SK-N-SH (cell line): ENCODE measurements around the gene GPRASP2. TPM values are rescaled to one million over a fixed set of nuclear protein-coding genes. Genes with fewer than 3 reads are reported as not detected.

Experiments
- CTCF ChIA-PET: fragments of 300-600, 350-600 bp; formaldehyde crosslinking; extraction: SDS; loops from one replicate; lab custom pipeline; 2021; lab: Yijun Ruan, JAX
- POLR2A ChIA-PET: fragments of 350-600 bp; sonication (Branson Sonifier 250); formaldehyde crosslinking; extraction: SDS; loops from one replicate; lab custom pipeline; 2020; ENCODE audit warnings: antibody characterized with exemption, inconsistent platforms; lab: Yijun Ruan, JAX
- DNase-seq: peaks from one replicate; pipeline ENCODE4 v3.0.0; 2012
- H2AFZ ChIP-seq: fragments of 200-600 bp; sonication (generic); 2 replicates; pipeline ENCODE4 v1.8.1; 2016; ENCODE audit warnings: antibody characterized with exemption, mild to moderate bottlenecking, low read depth
- H3F3A ChIP-seq: fragments of 200-600 bp; sonication (generic); replicated peaks from 2 replicates; pipeline ENCODE3; 2016; ENCODE audit warnings: antibody characterized with exemption, mild to moderate bottlenecking; ENCODE audit not compliant: insufficient read depth
- H3K27ac ChIP-seq, 2 experiments: fragments of 200-500 bp in 1 of 2; fragments of 200-600 bp in 1 of 2; sonication (Bioruptor generic) in 1 of 2; sonication (generic), shearing (Covaris generic) in 1 of 2; 2 replicates each; pipeline versions ENCODE4 v1.5.1 to v1.6.1; 2014 to 2016; ENCODE audit warnings: low read depth in 2 of 2, inconsistent platforms in 1 of 2, low read length in 1 of 2, mild to moderate bottlenecking in 1 of 2, mixed read lengths in 1 of 2
- H3K27me3 ChIP-seq: fragments of 200-600 bp; sonication (generic), shearing (Covaris generic); 2 replicates; pipeline ENCODE4 v1.6.1; 2016; ENCODE audit warnings: mixed run types; ENCODE audit not compliant: insufficient read depth
- H3K36me3 ChIP-seq, 2 experiments: fragments of 200-500 bp in 1 of 2; fragments of 200-600 bp in 1 of 2; sonication (Bioruptor generic) in 1 of 2; sonication (generic) in 1 of 2; replicated peaks in 1 of 2; 2 replicates each; pipeline versions ENCODE3 to v1.5.1; 2014 to 2016; ENCODE audit warnings: low read length in 1 of 2, mild to moderate bottlenecking in 1 of 2; ENCODE audit not compliant: insufficient read depth in 2 of 2, control insufficient read depth in 1 of 2
- H3K4me1 ChIP-seq, 2 experiments: fragments of 200-500 bp in 1 of 2; fragments of 200-600 bp in 1 of 2; sonication (Bioruptor generic) in 1 of 2; sonication (generic), shearing (Covaris generic) in 1 of 2; 2 replicates each; pipeline versions ENCODE4 v1.5.1 to v1.6.1; 2014 to 2016; ENCODE audit warnings: low read depth in 1 of 2, low read length in 1 of 2, mixed run types in 1 of 2; ENCODE audit not compliant: insufficient read depth in 2 of 2, control insufficient read depth in 1 of 2
- H3K4me2 ChIP-seq: fragments of 200-600 bp; sonication (generic), shearing (Covaris generic); 2 replicates; pipeline ENCODE4 v1.6.1; 2017; ENCODE audit warnings: mixed run types
- H3K4me3 ChIP-seq, 2 experiments: fragments of 200-500 bp in 1 of 2; fragments of 200-600 bp in 1 of 2; sonication (Bioruptor generic) in 1 of 2; sonication (generic), shearing (Covaris generic) in 1 of 2; 2 replicates each; pipeline versions ENCODE4 v1.5.1 to v1.8.1; 2014 to 2016; ENCODE audit warnings: low read depth in 2 of 2, inconsistent platforms in 1 of 2, low read length in 1 of 2, mild to moderate bottlenecking in 1 of 2, mixed read lengths in 1 of 2, moderate library complexity in 1 of 2
- H3K79me2 ChIP-seq: fragments of 200-600 bp; sonication (generic); 2 replicates; pipeline ENCODE4 v1.8.1; 2017; ENCODE audit warnings: mild to moderate bottlenecking; ENCODE audit not compliant: insufficient read depth
- H3K9ac ChIP-seq: fragments of 200-600 bp; sonication (generic); 2 replicates; pipeline ENCODE4 v1.6.1; 2017; ENCODE audit warnings: mixed run types
- H3K9me2 ChIP-seq: fragments of 200-600 bp; sonication (generic); 2 replicates; pipeline ENCODE4 v1.6.1; 2017; ENCODE audit warnings: mixed run types
- H3K9me3 ChIP-seq: fragments of 200-600 bp; sonication (generic); 2 replicates; pipeline ENCODE4 v1.6.1; 2017; ENCODE audit warnings: mixed run types, mild to moderate bottlenecking, moderate library complexity
- H4K20me1 ChIP-seq: fragments of 200-600 bp; sonication (generic); 2 replicates; pipeline ENCODE4 v1.6.1; 2017; ENCODE audit warnings: mild to moderate bottlenecking, mixed run types; ENCODE audit not compliant: insufficient read depth
- CHD2 ChIP-seq: fragments of 150-350 bp; IDR thresholded peaks from 2 replicates; pipeline ENCODE4 v1.6.1; 2018; ENCODE audit warnings: low read length; ENCODE audit not compliant: partially characterized antibody
- EZH2phosphoT487 ChIP-seq: fragments of 200-600 bp; sonication (generic); IDR thresholded peaks from 2 replicates; pipeline ENCODE4 v1.6.1; 2017; ENCODE audit warnings: low read depth, mixed run types, mild to moderate bottlenecking, antibody characterized with exemption, moderate library complexity, borderline replicate concordance
- FOSL2 ChIP-seq: IDR thresholded peaks from 2 replicates; pipeline ENCODE4 v1.4.0; 2012; ENCODE audit warnings: low read depth, mild to moderate bottlenecking, moderate library complexity, borderline replicate concordance
- FOXJ3 ChIP-seq: sonication (generic); formaldehyde crosslinking; IDR thresholded peaks from 2 replicates; pipeline ENCODE4 v1.5.1; 2020; ENCODE audit warnings: mild to moderate bottlenecking, missing genetic modification reagents
- FOXM1 ChIP-seq: IDR thresholded peaks from 2 replicates; pipeline ENCODE4 v1.4.0; 2012; ENCODE audit warnings: low read depth, mild to moderate bottlenecking
- GATA2 ChIP-seq: sonication (generic); formaldehyde crosslinking; IDR thresholded peaks from 2 replicates; pipeline ENCODE4 v1.5.0; 2020; ENCODE audit warnings: mild to moderate bottlenecking, missing genetic modification reagents
- MEF2A ChIP-seq: IDR thresholded peaks from 2 replicates; pipeline ENCODE4 v1.4.0; 2012; ENCODE audit warnings: low read depth, borderline replicate concordance
- MXI1 ChIP-seq: IDR thresholded peaks from 2 replicates; pipeline ENCODE4 v1.6.1; 2012; ENCODE audit warnings: mild to moderate bottlenecking, low read depth, low read length, improper control_type of control experiment
- NFIC ChIP-seq: IDR thresholded peaks from 2 replicates; pipeline ENCODE4 v1.4.0; 2012; ENCODE audit warnings: borderline replicate concordance
- POLR2AphosphoS5 ChIP-seq: IDR thresholded peaks from 2 replicates; pipeline ENCODE4 v1.6.1; 2012; ENCODE audit warnings: low read depth, low read length
- RAD21 ChIP-seq: IDR thresholded peaks from 2 replicates; pipeline ENCODE4 v1.6.1; 2012; ENCODE audit warnings: mild to moderate bottlenecking, low read length
- RCOR1 ChIP-seq: fragments of 150-350 bp; IDR thresholded peaks from 2 replicates; pipeline ENCODE4 v1.6.1; 2017; ENCODE audit warnings: antibody characterized with exemption, low read length
- RFX5 ChIP-seq: IDR thresholded peaks from 2 replicates; pipeline ENCODE4 v1.6.1; 2012; ENCODE audit warnings: mild to moderate bottlenecking, improper control_type of control experiment, low read length
- SIN3A ChIP-seq: IDR thresholded peaks from 2 replicates; pipeline ENCODE4 v1.6.1; 2012; ENCODE audit warnings: low read depth, mild to moderate bottlenecking, low read length, moderate library complexity, borderline replicate concordance
- SMC3 ChIP-seq: IDR thresholded peaks from 2 replicates; pipeline ENCODE4 v1.6.1; 2012; ENCODE audit warnings: low read depth, low read length, improper control_type of control experiment
- TEAD4 ChIP-seq: IDR thresholded peaks from 2 replicates; pipeline ENCODE4 v1.4.0; 2012; ENCODE audit warnings: mild to moderate bottlenecking, borderline replicate concordance; ENCODE audit not compliant: insufficient read depth
- WGBS: methylation state at CpG from one replicate; pipeline ENCODE4 v1.1.6; 2017; ENCODE audit warnings: low lambda C conversion rate; 5-methylcytosine and 5-hydroxymethylcytosine counted together
- polyA plus RNA-seq, 3 experiments: library from polyadenylated mRNA; depleted of rRNA; stranded (reverse); fragments of >200 nt; gene quantifications; 2 replicates each; pipeline ENCODE4 v1.2.3, GENCODE V29; 2012
- TF ChIP-seq, protein P1 (sequence below): IDR thresholded peaks from 2 replicates; pipeline ENCODE4 v1.4.0; 2012; ENCODE audit warnings: low read depth, borderline replicate concordance
- TF ChIP-seq, protein P2 (sequence below): IDR thresholded peaks from 2 replicates; pipeline ENCODE4 v1.4.0; 2012; ENCODE audit warnings: low read depth, borderline replicate concordance
- TF ChIP-seq, protein P3 (sequence below): IDR thresholded peaks from 2 replicates; pipeline ENCODE4 v1.4.0; 2012; ENCODE audit warnings: low read depth
- TF ChIP-seq, protein P4 (sequence below): IDR thresholded peaks from 2 replicates; pipeline ENCODE4 v1.6.1; 2012; ENCODE audit warnings: mild to moderate bottlenecking, low read depth, low read length, moderate library complexity
- TF ChIP-seq, protein P5 (sequence below): IDR thresholded peaks from 2 replicates; pipeline ENCODE4; 2012

The GPRASP2 gene
- polyA plus RNA-seq, 1 of the 3 experiments (the other 2 are of a cell fraction) = 12.3 TPM

DNA sequence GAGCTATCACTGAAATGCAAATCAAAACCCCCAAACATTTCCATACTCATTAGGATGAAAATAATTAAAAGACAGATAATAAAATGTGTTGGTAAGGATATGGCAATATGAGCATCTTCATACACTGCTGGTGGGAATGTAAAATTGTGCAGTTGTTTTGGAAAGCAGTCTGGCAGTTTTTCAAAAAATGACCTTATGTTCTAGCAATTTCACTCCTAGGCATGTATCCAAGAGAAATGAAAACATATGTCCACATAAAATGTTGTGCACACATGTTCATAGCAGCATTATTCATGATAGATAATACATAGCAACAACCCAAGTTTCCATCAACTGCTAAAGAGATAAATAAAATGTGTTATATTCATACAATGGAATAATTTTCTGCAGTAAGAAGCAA, 14.8 kb upstream of the GPRASP2 start:
- Histone ChIP-seq H3K9ac (no peak overlapping the region), H3K27me3 (no peaks in the 10 kb centered on the region), H3K9me2 (0 out of 2 replicates have a peak, but pooled peaks cover 2% of the 10 kb centered on the region), H3K27ac (no peak overlapping the region), H3K79me2 (no peaks in the 10 kb centered on the region), H3K4me2 (no peak overlapping the region), H2AFZ (no peak overlapping the region), H3K4me1 (no peaks in the 10 kb centered on the region), H4K20me1 (no peaks in the 10 kb centered on the region), H3K36me3 (peaks cover 0 to 5% of the 10 kb centered on the region in 2 experiments), H3F3A (no peaks in the 10 kb centered on the region), H3K9me3 (no peaks in the 10 kb centered on the region), H3K4me3 (no peak overlapping the region)
- CTCF ChIA-PET = no interaction called here
- POLR2A ChIA-PET = no interaction called here
- TF ChIP-seq CHD2 (no peak), EZH2phosphoT487 (no peak), TEAD4 (no peak), MXI1 (no peak), FOXM1 (no peak), SIN3A (no peak), SMC3 (no peak), RFX5 (no peak), FOXJ3 (no peak), MEF2A (no peak), NFIC (no peak), POLR2AphosphoS5 (no peak), FOSL2 (no peak)
- TF ChIP-seq, protein P1, sequence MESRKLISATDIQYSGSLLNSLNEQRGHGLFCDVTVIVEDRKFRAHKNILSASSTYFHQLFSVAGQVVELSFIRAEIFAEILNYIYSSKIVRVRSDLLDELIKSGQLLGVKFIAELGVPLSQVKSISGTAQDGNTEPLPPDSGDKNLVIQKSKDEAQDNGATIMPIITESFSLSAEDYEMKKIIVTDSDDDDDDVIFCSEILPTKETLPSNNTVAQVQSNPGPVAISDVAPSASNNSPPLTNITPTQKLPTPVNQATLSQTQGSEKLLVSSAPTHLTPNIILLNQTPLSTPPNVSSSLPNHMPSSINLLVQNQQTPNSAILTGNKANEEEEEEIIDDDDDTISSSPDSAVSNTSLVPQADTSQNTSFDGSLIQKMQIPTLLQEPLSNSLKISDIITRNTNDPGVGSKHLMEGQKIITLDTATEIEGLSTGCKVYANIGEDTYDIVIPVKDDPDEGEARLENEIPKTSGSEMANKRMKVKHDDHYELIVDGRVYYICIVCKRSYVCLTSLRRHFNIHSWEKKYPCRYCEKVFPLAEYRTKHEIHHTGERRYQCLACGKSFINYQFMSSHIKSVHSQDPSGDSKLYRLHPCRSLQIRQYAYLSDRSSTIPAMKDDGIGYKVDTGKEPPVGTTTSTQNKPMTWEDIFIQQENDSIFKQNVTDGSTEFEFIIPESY = no peak
- TF ChIP-seq, protein P2, sequence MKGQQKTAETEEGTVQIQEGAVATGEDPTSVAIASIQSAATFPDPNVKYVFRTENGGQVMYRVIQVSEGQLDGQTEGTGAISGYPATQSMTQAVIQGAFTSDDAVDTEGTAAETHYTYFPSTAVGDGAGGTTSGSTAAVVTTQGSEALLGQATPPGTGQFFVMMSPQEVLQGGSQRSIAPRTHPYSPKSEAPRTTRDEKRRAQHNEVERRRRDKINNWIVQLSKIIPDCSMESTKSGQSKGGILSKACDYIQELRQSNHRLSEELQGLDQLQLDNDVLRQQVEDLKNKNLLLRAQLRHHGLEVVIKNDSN = no peak
- TF ChIP-seq, protein P3, sequence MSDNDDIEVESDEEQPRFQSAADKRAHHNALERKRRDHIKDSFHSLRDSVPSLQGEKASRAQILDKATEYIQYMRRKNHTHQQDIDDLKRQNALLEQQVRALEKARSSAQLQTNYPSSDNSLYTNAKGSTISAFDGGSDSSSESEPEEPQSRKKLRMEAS = no peak
- no peak for DNase-seq

DNA sequence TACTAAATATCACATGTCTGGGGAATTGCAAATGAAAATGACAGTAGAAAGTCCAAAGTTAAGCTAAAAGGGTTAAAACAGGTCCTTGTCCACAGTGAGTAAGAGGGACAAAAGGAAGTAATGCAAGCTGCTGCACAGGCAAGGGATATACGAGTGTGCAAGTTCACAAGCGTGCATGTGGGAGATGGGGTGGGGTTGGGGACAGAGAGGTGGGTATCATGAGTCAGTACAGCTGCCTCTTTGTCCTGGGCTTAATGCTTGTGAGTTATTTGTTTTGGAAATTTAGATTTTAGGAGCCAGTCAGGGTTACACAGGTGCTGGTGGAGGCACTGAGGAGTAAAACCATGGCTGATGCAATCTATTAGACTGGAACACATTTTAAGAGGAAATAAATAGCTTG, 3.3 kb upstream of the GPRASP2 start:
- no peaks in the 10 kb centered on the region for H3K9me2 ChIP-seq
- no peak overlapping the region for H3K27ac ChIP-seq
- H2AFZ ChIP-seq = no peak overlapping the region
- no peaks in the 10 kb centered on the region for H4K20me1 ChIP-seq
- H3F3A ChIP-seq = no peaks in the 10 kb centered on the region
- H3K79me2 ChIP-seq = 0 out of 2 replicates have a peak, but pooled peaks cover 3% of the 10 kb centered on the region
- H3K27me3 ChIP-seq = peaks cover 12% of the 10 kb centered on the region; the same call in 1 of the 2 replicates
- peaks cover 0 to 3% of the 10 kb centered on the region in 2 experiments; a peak in 1 of 4 replicates for H3K4me1 ChIP-seq
- ChIA-PET POLR2A (no interaction called here), CTCF (no interaction called here)
- no peak overlapping the region for H3K4me3 ChIP-seq
- WGBS = 41% methylated on average over 2 of the region's 2 CpGs
- no peak overlapping the region for H3K4me2 ChIP-seq
- DNase-seq = no peak
- no peaks in the 10 kb centered on the region for H3K9me3 ChIP-seq
- no peak overlapping the region for H3K9ac ChIP-seq
- no peaks in the 10 kb centered on the region for H3K36me3 ChIP-seq
- no peak for TF ChIP-seq EZH2phosphoT487
- TF ChIP-seq, protein P4, sequence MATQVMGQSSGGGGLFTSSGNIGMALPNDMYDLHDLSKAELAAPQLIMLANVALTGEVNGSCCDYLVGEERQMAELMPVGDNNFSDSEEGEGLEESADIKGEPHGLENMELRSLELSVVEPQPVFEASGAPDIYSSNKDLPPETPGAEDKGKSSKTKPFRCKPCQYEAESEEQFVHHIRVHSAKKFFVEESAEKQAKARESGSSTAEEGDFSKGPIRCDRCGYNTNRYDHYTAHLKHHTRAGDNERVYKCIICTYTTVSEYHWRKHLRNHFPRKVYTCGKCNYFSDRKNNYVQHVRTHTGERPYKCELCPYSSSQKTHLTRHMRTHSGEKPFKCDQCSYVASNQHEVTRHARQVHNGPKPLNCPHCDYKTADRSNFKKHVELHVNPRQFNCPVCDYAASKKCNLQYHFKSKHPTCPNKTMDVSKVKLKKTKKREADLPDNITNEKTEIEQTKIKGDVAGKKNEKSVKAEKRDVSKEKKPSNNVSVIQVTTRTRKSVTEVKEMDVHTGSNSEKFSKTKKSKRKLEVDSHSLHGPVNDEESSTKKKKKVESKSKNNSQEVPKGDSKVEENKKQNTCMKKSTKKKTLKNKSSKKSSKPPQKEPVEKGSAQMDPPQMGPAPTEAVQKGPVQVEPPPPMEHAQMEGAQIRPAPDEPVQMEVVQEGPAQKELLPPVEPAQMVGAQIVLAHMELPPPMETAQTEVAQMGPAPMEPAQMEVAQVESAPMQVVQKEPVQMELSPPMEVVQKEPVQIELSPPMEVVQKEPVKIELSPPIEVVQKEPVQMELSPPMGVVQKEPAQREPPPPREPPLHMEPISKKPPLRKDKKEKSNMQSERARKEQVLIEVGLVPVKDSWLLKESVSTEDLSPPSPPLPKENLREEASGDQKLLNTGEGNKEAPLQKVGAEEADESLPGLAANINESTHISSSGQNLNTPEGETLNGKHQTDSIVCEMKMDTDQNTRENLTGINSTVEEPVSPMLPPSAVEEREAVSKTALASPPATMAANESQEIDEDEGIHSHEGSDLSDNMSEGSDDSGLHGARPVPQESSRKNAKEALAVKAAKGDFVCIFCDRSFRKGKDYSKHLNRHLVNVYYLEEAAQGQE = no peak
- no peak for TF ChIP-seq CHD2
- no peak for TF ChIP-seq GATA2
- TF ChIP-seq, protein P5, sequence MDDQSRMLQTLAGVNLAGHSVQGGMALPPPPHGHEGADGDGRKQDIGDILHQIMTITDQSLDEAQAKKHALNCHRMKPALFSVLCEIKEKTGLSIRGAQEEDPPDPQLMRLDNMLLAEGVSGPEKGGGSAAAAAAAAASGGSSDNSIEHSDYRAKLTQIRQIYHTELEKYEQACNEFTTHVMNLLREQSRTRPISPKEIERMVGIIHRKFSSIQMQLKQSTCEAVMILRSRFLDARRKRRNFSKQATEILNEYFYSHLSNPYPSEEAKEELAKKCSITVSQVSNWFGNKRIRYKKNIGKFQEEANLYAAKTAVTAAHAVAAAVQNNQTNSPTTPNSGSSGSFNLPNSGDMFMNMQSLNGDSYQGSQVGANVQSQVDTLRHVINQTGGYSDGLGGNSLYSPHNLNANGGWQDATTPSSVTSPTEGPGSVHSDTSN = no peak
- no peak for TF ChIP-seq MEF2A
- TF ChIP-seq RAD21 = no peak
- no peak for TF ChIP-seq RCOR1
